CD14-positive monocyte (primary cell): Measurements from ENCODE around the gene TUBB. TPM values are rescaled to one million over a fixed set of nuclear protein-coding genes. Genes with fewer than 3 reads are reported as not detected.

Source experiments
- DNase-seq, 3 donors: peaks; one replicate each; pipeline ENCODE4 v3.0.0-alpha.2; 2011 to 2022
- H2AFZ ChIP-seq: 2 replicates; pipeline ENCODE4 v1.6.0; 2012; ENCODE audit warnings: mild to moderate bottlenecking, low read depth, low read length, inconsistent platforms; ENCODE audit not compliant: insufficient read depth, poor library complexity, severe bottlenecking
- H3K27ac ChIP-seq, 2 donors: 1 replicate in 1 of 2; 2 replicates in 1 of 2; pipeline ENCODE4 v1.5.1; 2012 to 2013; ENCODE audit warnings: low read length in 2 of 2, control low read depth in 1 of 2, inconsistent platforms in 1 of 2, low read depth in 1 of 2, mild to moderate bottlenecking in 1 of 2
- H3K27me3 ChIP-seq, 2 donors: one replicate each; pipeline versions ENCODE4 v1.6.0 to v1.6.1; 2011 to 2013; ENCODE audit warnings: low read length in 2 of 2; ENCODE audit not compliant: control insufficient read depth in 2 of 2, insufficient read depth in 2 of 2
- H3K36me3 ChIP-seq, 2 donors: replicated peaks in 1 of 2; 1 replicate in 1 of 2; 2 replicates in 1 of 2; pipeline versions ENCODE4 v1.5.1 to v1.6.1; 2012 to 2013; ENCODE audit warnings: low read length in 2 of 2, control low read depth in 1 of 2, inconsistent platforms in 1 of 2, mild to moderate bottlenecking in 1 of 2; ENCODE audit not compliant: insufficient read depth in 2 of 2, control insufficient read depth in 1 of 2
- H3K4me1 ChIP-seq, 2 donors: 1 replicate in 1 of 2; 2 replicates in 1 of 2; pipeline versions ENCODE4 v1.5.1 to v1.6.1; 2012 to 2013; ENCODE audit warnings: low read length in 2 of 2, control low read depth in 1 of 2, inconsistent platforms in 1 of 2, mild to moderate bottlenecking in 1 of 2, moderate library complexity in 1 of 2; ENCODE audit not compliant: insufficient read depth in 2 of 2, control insufficient read depth in 1 of 2
- H3K4me2 ChIP-seq: replicated peaks from 2 replicates; pipeline ENCODE3; 2012; ENCODE audit warnings: low read length, moderate library complexity, mild to moderate bottlenecking; ENCODE audit not compliant: poor library complexity, severe bottlenecking; ENCODE audit errors: extremely low read depth
- H3K4me3 ChIP-seq, 3 experiments: fragments of 200-600 bp in 1 of 3; sonication (generic) in 1 of 3; replicated peaks in 1 of 3; 1 replicate in 2 of 3; 2 replicates in 1 of 3; pipeline ENCODE4 v1.5.1; 2011 to 2013; ENCODE audit warnings: low read length in 3 of 3, mild to moderate bottlenecking in 3 of 3, control low read depth in 2 of 3, low read depth in 2 of 3, inconsistent platforms in 1 of 3, moderate library complexity in 1 of 3
- H3K79me2 ChIP-seq: 2 replicates; pipeline ENCODE4 v1.6.0; 2012; ENCODE audit warnings: mild to moderate bottlenecking, control low read depth, inconsistent platforms, low read length, moderate library complexity; ENCODE audit not compliant: insufficient read depth
- H3K9ac ChIP-seq: 2 replicates; pipeline ENCODE4 v1.6.0; 2017; ENCODE audit warnings: low read length, mild to moderate bottlenecking; ENCODE audit not compliant: insufficient read depth, poor library complexity, severe bottlenecking
- H3K9me3 ChIP-seq, 2 donors: replicated peaks in 1 of 2; 1 replicate in 1 of 2; 2 replicates in 1 of 2; pipeline versions ENCODE4 v1.5.1 to v1.6.1; 2012 to 2013; ENCODE audit warnings: low read length in 2 of 2, control low read depth in 1 of 2; ENCODE audit not compliant: control insufficient read depth in 1 of 2, insufficient read depth in 1 of 2
- H4K20me1 ChIP-seq: 2 replicates; pipeline ENCODE4 v1.6.0; 2012; ENCODE audit warnings: mild to moderate bottlenecking, low read length, control low read depth, moderate library complexity; ENCODE audit not compliant: insufficient read depth
- H3K27ac Mint-ChIP-seq, 7 donors: one replicate each; pipeline ENCODE4 v1.8.0; 2020; ENCODE audit warnings: mild to moderate bottlenecking in 7 of 7, mixed read lengths in 7 of 7, moderate library complexity in 6 of 7, inconsistent platforms in 2 of 7
- H3K27me3 Mint-ChIP-seq, 3 donors: one replicate each; pipeline ENCODE4 v1.8.0; 2021 to 2022; ENCODE audit warnings: low read depth in 3 of 3, mild to moderate bottlenecking in 3 of 3, mixed read lengths in 3 of 3, moderate library complexity in 3 of 3, inconsistent platforms in 1 of 3
- H3K36me3 Mint-ChIP-seq, 2 donors: one replicate each; pipeline ENCODE4 v1.8.0; 2020; ENCODE audit warnings: mixed read lengths in 2 of 2, inconsistent platforms in 1 of 2, mild to moderate bottlenecking in 1 of 2
- H3K4me1 Mint-ChIP-seq: one replicate; pipeline ENCODE4 v1.8.0; 2020; ENCODE audit warnings: mild to moderate bottlenecking, mixed read lengths
- H3K4me3 Mint-ChIP-seq, 2 donors: one replicate each; pipeline ENCODE4 v1.8.0; 2020; ENCODE audit warnings: mild to moderate bottlenecking in 2 of 2, mixed read lengths in 2 of 2, moderate library complexity in 1 of 2
- H3K9me3 Mint-ChIP-seq, 7 donors: one replicate each; pipeline ENCODE4 v1.8.0; 2020 to 2022; ENCODE audit warnings: mixed read lengths in 7 of 7, mild to moderate bottlenecking in 6 of 7, moderate library complexity in 6 of 7, inconsistent platforms in 2 of 7
- WGBS: methylation state at CpG from one replicate; pipeline ENCODE4 v1.1.5; 2013; ENCODE audit warnings: missing lambda C conversion rate; ENCODE audit not compliant: insufficient coverage; 5-methylcytosine and 5-hydroxymethylcytosine counted together
- intact Hi-C, 2 donors: fragments of 100-400 bp; cut with micrococcal nuclease; formaldehyde crosslinking; loops; one replicate each; pipeline versions ENCODE4 v1.15.0 to v1.15.1; 2023
- polyA plus RNA-seq, 3 donors: library from polyadenylated mRNA; depleted of rRNA in 1 of 3; unstranded in 2 of 3; stranded (reverse) in 1 of 3; fragments of 300-500 nt in 2 of 3; fragments of >200 nt in 1 of 3; fragmentation: Illumina TruSeq in 2 of 3; gene quantifications; 1 replicate in 2 of 3; 2 replicates in 1 of 3; pipeline ENCODE4 v1.2.3, GENCODE V29; 2012 to 2021
- TF ChIP-seq, protein P1 (sequence below): fragments of 200-600 bp; IDR thresholded peaks from one replicate; pipeline ENCODE4 v1.8.0; 2022; ENCODE audit warnings: antibody characterized with exemption, mild to moderate bottlenecking

TUBB gene
- polyA plus RNA-seq, 3 donors, result 48.4 to 130 (median 57.0) TPM

DNA sequence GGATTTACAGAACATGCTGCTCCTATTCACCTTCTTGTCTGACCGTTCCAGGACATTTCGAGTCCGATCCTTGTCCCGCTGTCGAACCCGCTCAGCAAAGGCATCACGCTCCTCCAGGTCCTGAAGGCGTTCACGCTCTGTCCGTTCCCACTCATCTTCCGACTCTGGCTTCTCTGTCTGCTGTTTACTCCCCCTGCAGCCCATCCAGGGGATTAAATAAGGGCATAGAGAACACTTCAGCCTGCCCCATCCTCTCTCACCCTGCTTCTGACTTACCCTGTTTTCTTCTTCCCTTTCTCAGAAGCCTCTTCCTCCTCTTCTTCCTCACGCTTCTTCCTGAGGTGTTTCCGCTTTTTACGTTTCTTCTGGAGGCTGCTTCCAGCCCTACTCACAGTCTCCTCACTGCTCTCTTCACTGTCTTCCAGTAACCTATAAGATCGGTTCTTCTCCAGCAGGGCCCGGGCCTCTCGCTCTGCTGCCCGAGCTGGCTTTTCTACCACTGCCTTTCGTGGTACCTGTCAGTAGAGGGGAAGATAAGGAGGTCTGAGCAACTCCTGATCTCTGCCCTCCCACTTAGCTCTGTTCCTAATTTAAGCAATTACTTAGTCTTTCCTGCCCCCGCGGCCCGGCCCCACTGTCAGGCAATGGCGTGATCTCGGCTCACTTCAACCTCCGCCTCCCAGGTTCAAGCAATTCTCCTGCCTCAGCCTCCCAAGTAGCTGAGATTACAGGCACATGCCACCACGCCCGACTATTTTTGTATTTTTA is 49.2 kb upstream of the TUBB start:
- TF ChIP-seq, protein P1, sequence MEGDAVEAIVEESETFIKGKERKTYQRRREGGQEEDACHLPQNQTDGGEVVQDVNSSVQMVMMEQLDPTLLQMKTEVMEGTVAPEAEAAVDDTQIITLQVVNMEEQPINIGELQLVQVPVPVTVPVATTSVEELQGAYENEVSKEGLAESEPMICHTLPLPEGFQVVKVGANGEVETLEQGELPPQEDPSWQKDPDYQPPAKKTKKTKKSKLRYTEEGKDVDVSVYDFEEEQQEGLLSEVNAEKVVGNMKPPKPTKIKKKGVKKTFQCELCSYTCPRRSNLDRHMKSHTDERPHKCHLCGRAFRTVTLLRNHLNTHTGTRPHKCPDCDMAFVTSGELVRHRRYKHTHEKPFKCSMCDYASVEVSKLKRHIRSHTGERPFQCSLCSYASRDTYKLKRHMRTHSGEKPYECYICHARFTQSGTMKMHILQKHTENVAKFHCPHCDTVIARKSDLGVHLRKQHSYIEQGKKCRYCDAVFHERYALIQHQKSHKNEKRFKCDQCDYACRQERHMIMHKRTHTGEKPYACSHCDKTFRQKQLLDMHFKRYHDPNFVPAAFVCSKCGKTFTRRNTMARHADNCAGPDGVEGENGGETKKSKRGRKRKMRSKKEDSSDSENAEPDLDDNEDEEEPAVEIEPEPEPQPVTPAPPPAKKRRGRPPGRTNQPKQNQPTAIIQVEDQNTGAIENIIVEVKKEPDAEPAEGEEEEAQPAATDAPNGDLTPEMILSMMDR, result no peak
- Histone ChIP-seq H3K27ac (no peak overlapping the region), H3K36me3 (peaks cover 31 to 50% of the 10 kb centered on the region in 2 donors), H4K20me1 (peaks cover 27% of the 10 kb centered on the region), H3K27me3 (no peaks in the 10 kb centered on the region), H2AFZ (no peak overlapping the region), H3K4me2 (no peak overlapping the region), H3K4me3 (no peak overlapping the region), H3K79me2 (peaks cover 25% of the 10 kb centered on the region), H3K4me1 (peaks cover 11 to 23% of the 10 kb centered on the region in 2 donors), H3K9ac (no peak overlapping the region), H3K9me3 (no peaks in the 10 kb centered on the region)
- Mint-ChIP-seq H3K27ac (peak overlapping the region in 3 of 7 donors; percentile 31 to 66 (median 47)), H3K4me1 (peaks cover 30% of the 10 kb centered on the region), H3K9me3 (peaks cover 0 to 2% (median 0%) of the 10 kb centered on the region in 7 donors), H3K36me3 (peaks cover 40 to 56% of the 10 kb centered on the region in 2 donors), H3K4me3 (no peak overlapping the region), H3K27me3 (no peaks in the 10 kb centered on the region)
- intact Hi-C loops, result loop anchor here in 1 of 2 donors (5.0 kb wide), 1 partner anchor 189 kb away; no protein-coding TSS in a partner anchor
- 91% methylated on average over 17 of the region's 27 CpGs for WGBS
- no peak for DNase-seq

DNA sequence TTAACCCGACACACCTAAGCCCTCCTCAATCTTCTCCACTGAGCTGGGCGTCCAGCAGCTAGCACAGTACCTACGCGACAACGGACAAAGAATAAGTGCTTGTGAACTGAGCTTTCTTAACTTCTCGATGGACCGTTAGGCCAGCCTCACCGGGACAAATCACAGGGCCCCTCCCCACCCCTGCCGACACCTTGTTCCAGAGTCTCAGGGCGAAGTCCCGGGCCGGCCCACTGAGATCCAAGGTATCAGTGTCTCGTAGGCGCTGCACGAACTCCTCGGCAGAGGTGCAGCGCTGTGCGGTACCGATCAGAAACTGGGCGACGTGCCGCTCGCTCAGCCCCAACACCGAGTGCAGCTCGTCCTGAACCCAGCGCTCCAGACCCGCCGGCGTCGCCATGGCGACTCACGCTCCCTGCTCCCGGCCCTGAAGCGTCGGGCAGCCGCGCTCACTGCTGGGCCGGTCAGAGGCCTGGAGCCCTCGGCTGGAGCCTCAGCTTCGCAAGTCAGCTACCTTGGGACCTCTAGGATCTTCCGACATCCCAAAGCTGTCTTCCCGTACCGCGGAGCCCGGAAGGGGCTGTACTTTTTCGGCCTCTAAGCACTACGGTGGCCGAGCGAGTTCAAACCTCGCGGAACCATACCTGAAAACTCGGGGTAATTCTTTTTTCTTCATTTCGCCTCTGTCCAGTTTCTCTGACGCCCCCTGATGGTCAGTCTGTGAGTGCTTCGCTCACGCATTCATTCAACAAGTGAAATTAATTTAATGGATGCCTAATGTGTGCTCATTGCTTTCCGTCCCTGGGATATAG is 47.5 kb upstream of the TUBB start, which contains the start of gene DHX16:
TSS of gene DHX16 (minus strand) at position 562 of the 809 bp plus-strand sequence. CDS start at position 397, 165 bp downstream.
- peak; percentile 93 to 94 (median 94) for DNase-seq
- Histone ChIP-seq H3K27ac (peak within 1 kb of the TSS in 1 of 2 donors; percentile 74), H3K36me3 (peaks cover 41 to 50% of the 10 kb centered on the region in 2 donors), H4K20me1 (peaks cover 44% of the 10 kb centered on the region), H3K27me3 (no peaks in the 10 kb centered on the region), H2AFZ (peak within 1 kb of the TSS; percentile 92), H3K9me3 (no peaks in the 10 kb centered on the region), H3K79me2 (peaks cover 33% of the 10 kb centered on the region), H3K4me2 (peak within 1 kb of the TSS; percentile 93), H3K9ac (peak within 1 kb of the TSS; percentile 78), H3K4me1 (peaks cover 11 to 23% of the 10 kb centered on the region in 2 donors), H3K4me3 (peak within 1 kb of the TSS; percentile 70 to 97 (median 96))
- Mint-ChIP-seq H3K27ac (peak within 1 kb of the TSS; percentile 63 to 87 (median 77)), H3K4me1 (peaks cover 33% of the 10 kb centered on the region), H3K9me3 (peaks cover 0 to 2% (median 0%) of the 10 kb centered on the region in 7 donors), H3K27me3 (no peaks in the 10 kb centered on the region), H3K36me3 (peaks cover 43 to 56% of the 10 kb centered on the region in 2 donors), H3K4me3 (peak within 1 kb of the TSS; percentile 91 to 95)
- WGBS, result 0% methylated on average over 51 of the region's 57 CpGs
- intact Hi-C loops, result loop anchor here (2.0 to 5.0 kb wide), 3 partner anchors 56 to 190 kb away; partner anchors contain the start of genes MRPS18B (in 1 of the 2) and PPP1R10 (in 1 of the 2)
- TF ChIP-seq, protein P1, result peak; percentile 75
